22Rv1 (cell line): ENCODE measurements around the gene GPC6.
A peak's percentile ranks its signal among the peaks of the same experiment; 100 is the strongest.

ENCODE experiments used
- H3K27ac ChIP-seq: fragments of 450-650 bp; 2 replicates; pipeline ENCODE4 v1.5.1; 2017
- CTCF ChIP-seq: fragments of 450-650 bp; IDR thresholded peaks from 2 replicates; pipeline ENCODE4 v1.5.1; 2017; ENCODE audit warnings: mild to moderate bottlenecking
- ZFX ChIP-seq: fragments of 450-650 bp; IDR thresholded peaks from 2 replicates; pipeline ENCODE4 v1.6.1; 2017; ENCODE audit warnings: antibody characterized with exemption, borderline replicate concordance

Gene GPC6

GRCh38 chr13:94140027-94140426 is 913.4 kb downstream of the GPC6 start:
- TF ChIP-seq CTCF, result no peak
- TF ChIP-seq ZFX, result no peak
- H3K27ac ChIP-seq, result peak overlapping the region; percentile 88

- peak overlapping the region; percentile 88 for H3K27ac ChIP-seq
- TF ChIP-seq CTCF (no peak), ZFX (no peak)
Observed at GRCh38 chr13:94140511-94140910, 913.9 kb downstream of the GPC6 start.

DNA sequence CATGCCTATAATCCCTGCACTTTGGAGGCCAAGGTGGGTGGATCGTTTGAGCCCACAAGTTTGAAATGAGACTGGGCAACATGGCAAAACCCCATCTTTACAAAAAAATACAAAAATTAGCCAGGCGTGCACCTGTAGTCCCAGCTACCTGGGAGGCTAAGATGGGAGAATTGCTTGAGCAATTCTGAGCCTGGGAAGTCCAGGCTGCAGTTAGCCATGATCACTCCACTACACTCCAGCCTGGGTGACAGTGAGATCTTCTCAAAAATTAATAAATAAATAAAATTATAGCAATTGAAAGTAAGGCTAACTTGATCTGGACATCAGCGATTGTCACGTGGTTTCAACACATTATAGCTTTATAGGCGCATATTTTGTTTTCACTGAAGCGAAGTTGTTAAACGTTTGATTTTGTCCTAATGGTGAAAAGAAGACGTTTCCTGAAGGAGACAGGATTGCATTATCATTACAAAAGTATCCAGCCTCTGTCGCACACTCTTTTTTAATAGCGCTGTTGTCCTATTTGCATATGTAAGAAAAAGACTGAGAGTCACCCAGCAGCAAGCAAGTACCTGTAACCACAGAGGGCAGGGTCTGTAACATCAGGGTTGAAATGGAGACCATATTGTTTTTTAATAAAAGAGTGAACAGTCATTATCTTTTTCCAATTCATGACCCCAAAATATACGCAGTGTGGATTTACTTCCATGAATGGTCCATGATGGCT is 917.2 kb downstream of the GPC6 start:
- H3K27ac ChIP-seq, result 0 out of 2 replicates have a peak overlapping the region, but pooled peaks have one; percentile 3

GRCh38 chr13:94145966-94146365 is 919.4 kb downstream of the GPC6 start:
- TF ChIP-seq ZFX, result no peak
- no peak for TF ChIP-seq CTCF
- no peak overlapping the region for H3K27ac ChIP-seq

More for the DNA sequence above, 917.2 kb downstream of the GPC6 start:
- TF ChIP-seq ZFX (no peak), CTCF (no peak)

DNA sequence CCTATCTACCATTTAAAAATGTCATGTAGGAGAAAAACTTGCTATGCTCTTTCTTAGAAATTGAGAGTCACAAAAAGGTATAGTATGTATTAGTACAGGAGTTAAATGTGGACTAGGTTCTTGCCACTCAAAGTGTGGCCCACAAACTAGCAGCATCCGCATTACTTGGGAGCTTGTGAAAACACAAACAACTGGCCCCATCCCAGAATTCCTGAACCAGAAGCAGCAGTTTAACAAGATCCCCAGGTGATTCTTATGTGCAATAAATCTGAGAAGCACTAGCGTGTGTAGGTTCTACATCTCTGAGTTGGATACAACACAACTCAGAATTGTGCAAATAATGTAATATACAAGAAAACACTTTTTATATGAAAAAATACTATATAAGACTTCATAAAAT is 927.0 kb downstream of the GPC6 start:
- TF ChIP-seq ZFX (no peak), CTCF (no peak)
- peak overlapping the region; percentile 13; the same call in 1 of the 2 replicates for H3K27ac ChIP-seq

DNA sequence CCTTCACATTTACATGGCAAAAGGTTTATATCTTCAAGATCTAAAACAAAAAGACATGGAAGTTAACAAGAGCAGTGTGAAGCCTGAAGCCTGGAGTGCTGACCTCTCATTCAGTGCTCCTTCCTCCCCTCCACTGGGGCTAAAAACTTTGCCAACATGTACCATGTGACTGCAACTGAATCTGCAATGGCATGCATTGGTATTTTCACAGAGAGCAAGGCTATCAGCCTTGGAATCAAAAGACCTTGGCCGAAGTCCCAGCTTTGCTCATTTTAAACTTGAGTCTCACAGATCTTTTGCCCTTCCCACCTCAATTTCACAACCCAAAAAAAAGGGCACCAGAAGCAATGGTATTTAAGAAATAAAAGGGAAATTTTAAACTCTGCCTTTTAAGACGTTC is 927.8 kb downstream of the GPC6 start:
- no peak overlapping the region for H3K27ac ChIP-seq
- no peak for TF ChIP-seq ZFX
- no peak for TF ChIP-seq CTCF

- no peak for TF ChIP-seq ZFX
- no peak for TF ChIP-seq CTCF
- no peak overlapping the region for H3K27ac ChIP-seq
Observed at GRCh38 chr13:94157705-94158218, 931.2 kb downstream of the GPC6 start.
